ENCODE data around the gene SLC9A9.
"Not testable (repeated sequence)": the region's sequence is repeated elsewhere in the genome, so short reads cannot be mapped to it uniquely, and the experiment has no call there.

The SLC9A9 gene

DNA sequence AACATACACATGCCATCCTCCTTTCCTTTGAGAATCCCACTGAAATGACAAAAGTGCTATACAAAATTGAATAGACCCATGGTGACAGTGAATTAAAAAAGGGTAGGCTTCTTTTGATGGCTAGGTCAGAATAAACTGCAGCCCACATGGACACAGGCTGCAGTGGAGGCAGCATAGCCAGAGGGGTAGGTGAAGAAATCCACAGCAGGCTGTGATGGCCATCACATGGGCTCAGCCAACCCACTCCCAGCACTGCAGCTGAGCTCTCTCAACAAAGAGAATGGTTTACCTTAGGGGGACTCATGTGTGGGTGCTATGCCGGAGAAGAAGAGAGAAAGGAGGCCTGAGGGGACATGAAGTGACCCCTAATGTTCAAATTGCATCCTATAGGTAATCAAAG, 397.6 kb downstream of the SLC9A9 start:
- no peak for DNase-seq (ENCODE audit: low spot score)

- no peak for DNase-seq (ENCODE audit: low spot score)
These were observed 400.8 kb downstream of the SLC9A9 start for GRCh38 chr3:143447491-143447890.

DNA sequence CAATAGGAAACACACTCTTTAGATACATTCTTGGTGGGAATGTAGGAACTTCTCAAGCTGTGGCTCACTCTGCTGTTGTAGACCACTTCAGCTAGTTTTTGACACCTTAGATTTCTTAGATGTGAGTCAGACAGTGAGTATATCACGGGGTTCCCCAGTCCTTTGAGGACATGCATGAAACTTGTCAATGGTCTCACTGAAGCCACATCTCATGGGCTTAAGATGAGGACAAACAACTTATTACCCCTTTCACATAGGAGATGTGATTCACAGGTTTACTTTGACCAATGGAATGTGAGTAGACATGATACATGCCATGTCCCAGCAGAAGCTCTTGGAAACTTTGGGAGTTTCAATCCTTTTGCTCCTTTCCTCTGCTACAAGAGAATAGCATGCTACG, 403.1 kb downstream of the SLC9A9 start:
- DNase-seq (ENCODE audit: low spot score): no peak

- DNase-seq (ENCODE audit: low spot score): peak; percentile 90
These were observed 404.4 kb downstream of the SLC9A9 start for GRCh38 chr3:143443851-143444331.

DNA sequence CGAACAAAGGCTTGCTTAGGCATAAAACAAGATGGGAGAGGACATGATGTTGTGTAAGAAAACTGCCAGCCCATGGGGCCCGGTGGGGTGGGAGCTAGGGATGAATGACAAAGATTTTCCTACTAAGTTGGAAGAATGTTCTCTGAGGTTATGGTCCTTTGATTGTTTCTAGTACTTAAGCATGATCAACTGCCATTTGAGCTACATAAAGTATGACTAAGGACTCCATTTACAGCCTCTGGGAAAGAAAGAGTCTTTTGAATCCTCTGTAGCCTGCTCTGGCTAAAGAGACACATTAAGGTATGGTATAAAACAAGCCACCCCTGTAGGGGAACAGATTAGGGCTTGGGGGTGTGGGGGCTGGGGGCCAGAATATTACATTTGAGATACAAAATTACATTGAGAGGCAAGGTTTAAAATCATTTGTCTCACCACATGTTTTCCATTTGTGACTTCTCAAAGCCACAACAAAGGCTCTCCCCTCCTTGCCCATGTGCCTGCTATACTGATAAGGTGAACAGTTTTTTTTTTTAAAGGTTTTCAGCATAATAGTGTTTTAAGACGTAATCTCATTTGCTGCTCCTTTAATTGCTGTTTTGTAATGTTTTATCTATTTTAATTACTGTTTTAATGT, 405.3 kb downstream of the SLC9A9 start:
- DNase-seq (ENCODE audit: low spot score): no peak

DNA sequence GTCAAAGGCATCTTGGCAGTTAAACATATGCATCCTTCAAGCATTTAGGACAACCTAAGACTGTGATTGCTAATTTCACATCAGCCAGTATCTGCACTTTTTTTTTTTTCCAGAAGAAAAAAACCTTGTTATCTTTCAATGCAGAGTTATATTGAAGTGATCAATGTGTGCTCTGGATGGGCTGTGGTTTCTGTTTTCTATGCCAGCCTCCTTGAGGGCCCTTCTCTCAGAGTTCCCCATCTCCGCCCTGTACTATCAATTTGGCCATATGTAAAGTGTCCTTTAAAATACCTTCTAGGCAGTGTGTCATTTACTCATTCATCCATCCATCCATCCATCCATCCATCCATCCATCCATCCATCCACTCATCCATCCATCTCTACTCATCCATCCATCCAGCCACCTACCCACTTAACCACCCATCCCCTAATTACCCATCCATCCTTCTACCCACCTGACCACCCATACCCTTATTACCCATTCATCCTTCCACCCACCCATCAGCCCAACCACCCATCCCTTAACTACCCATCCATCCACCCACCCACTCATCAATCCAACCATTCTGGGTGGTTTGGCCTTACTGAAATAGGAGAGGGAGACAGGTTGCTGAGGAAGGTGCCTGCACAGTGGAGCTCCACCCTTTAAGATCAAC, 406.6 kb downstream of the SLC9A9 start:
- DNase-seq (ENCODE audit: low spot score): no peak

GRCh38 chr3:143439817-143440216, 408.5 kb downstream of the SLC9A9 start:
- no peak for DNase-seq (ENCODE audit: low spot score)

GRCh38 chr3:143437405-143437804, 410.9 kb downstream of the SLC9A9 start:
- DNase-seq (ENCODE audit: low spot score): no peak

GRCh38 chr3:143436231-143436930, 411.9 kb downstream of the SLC9A9 start:
- peak; percentile 53 for DNase-seq (ENCODE audit: low spot score)

GRCh38 chr3:143433787-143434378, 414.4 kb downstream of the SLC9A9 start:
- DNase-seq (ENCODE audit: low spot score): no peak

GRCh38 chr3:143431298-143431697, 417.0 kb downstream of the SLC9A9 start:
- not testable (repeated sequence) for DNase-seq (ENCODE audit: low spot score)

DNA sequence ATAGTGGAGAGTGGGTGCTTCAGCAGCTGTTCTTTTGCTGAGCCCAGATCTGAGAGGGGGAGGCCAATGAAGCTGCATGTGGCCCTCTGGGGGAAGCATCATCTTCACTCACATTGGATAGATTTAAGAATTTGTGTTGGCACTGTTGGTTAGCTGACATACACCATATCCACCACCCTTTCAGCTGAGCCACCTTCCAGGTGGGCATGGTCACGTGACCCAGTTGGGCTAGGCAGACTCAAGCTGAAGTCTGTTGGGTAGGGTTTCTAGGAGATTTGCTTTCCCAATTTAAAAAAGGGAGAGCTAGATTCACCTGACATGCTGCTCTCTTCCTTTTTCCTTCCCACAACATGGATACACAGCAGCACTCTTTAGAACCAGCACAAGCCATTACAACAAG, 417.7 kb downstream of the SLC9A9 start:
- DNase-seq (ENCODE audit: low spot score): no peak

DNA sequence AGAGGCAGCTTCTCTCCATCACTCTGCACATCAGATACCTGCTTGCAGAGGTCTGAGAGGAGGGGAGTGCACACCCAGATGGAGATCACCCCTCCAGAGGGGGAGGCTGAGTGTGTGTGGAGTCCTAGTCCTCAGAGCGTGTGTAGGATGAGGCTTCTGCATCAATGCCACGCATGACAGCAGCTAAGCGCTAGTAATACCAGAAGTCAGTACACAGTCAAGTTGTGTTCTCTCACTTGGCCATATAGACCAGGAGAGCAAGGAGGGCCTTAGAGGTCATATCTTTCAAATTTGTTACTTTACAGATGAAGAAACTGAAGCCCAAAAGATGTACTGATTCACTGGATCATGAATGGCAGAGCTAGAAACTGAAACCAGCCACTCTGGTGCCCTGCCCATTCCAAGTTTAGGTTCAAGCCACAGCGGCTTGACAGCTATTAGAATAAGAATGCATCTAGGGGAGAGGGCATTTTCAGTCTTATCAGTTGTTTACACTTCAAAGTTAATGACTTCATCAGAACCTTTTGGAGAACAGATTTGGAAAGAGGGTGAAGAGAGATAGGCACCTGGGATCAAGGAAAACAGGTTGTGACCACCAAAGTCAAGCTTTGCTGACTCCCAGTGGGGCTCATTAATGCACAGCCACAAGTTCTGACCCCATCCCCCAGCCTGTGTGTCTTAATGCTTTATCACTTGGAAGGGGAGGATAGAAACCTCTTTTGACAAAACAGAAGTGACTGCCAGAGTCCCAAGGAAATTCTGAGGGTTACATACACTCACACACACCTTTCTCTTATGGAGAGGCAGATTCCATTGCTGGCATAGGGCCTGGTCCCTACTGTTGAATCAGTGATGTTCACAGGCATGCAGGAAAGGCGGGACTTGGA, 418.4 kb downstream of the SLC9A9 start:
- no peak for DNase-seq (ENCODE audit: low spot score)

GRCh38 chr3:143428294-143428693, 420.0 kb downstream of the SLC9A9 start:
- DNase-seq (ENCODE audit: low spot score): no peak

- no peak for DNase-seq (ENCODE audit: low spot score)
These were observed 420.6 kb downstream of the SLC9A9 start for GRCh38 chr3:143427631-143428030.

DNA sequence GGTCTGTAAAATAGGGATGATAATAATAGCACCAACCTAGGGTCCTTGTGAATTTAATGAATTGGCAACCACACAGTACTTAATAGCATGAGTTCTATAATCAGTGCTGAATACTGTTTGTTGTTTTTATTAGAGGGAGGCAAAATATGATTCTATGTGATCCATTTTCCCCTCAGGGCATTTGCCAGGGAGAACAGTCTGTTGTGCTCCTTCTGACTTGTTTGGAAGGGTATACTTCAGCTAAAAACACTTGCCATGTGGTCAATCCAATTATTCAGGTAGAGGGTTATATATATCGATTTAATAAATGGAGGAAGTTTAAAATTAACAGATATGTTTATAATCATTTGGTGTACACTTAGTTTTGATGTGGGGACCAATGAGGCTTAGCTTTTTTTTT, 423.4 kb downstream of the SLC9A9 start:
- no peak for DNase-seq (ENCODE audit: low spot score)

GRCh38 chr3:143421556-143421955, 426.7 kb downstream of the SLC9A9 start:
- DNase-seq (ENCODE audit: low spot score): no peak

DNA sequence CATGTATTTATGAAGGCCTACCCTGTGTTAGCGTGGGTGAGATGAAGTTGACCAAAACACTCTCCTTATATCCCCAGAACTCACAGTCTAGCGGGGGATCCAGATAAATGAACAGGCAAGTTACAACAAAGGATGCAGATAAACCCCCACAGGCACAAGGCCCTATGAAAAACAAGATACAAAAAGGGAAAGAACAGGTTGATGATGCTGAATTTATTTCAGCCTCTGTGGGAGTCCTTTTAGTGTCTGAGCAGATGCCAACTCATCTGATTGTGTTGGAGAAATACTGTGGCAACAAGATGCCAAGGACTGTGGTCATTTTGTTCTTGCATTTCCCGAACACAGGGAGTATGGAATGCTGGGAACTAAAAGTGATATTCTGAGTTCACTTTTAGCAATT, 428.7 kb downstream of the SLC9A9 start:
- no peak for DNase-seq (ENCODE audit: low spot score)

- DNase-seq (ENCODE audit: low spot score): no peak
These were observed 429.9 kb downstream of the SLC9A9 start for GRCh38 chr3:143418391-143418790.

DNA sequence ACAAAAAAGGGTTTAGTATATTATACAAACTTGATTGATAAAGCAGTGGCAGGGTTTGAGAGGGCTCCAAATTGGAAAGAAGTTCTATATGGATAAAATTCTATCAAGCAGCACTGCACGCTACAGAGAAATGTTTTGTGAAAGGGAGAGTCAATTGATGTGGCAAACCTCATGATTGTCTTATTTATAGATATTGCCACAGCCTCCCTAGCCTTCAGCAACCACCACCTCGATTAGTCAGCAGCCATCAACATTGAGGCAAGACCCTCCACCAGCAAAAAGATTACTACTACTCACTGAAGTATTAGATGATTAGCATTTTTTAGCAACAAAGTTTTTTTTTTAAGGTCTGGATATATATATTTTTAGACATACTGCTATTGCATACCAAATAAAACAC, 432.0 kb downstream of the SLC9A9 start:
- DNase-seq (ENCODE audit: low spot score): no peak

DNA sequence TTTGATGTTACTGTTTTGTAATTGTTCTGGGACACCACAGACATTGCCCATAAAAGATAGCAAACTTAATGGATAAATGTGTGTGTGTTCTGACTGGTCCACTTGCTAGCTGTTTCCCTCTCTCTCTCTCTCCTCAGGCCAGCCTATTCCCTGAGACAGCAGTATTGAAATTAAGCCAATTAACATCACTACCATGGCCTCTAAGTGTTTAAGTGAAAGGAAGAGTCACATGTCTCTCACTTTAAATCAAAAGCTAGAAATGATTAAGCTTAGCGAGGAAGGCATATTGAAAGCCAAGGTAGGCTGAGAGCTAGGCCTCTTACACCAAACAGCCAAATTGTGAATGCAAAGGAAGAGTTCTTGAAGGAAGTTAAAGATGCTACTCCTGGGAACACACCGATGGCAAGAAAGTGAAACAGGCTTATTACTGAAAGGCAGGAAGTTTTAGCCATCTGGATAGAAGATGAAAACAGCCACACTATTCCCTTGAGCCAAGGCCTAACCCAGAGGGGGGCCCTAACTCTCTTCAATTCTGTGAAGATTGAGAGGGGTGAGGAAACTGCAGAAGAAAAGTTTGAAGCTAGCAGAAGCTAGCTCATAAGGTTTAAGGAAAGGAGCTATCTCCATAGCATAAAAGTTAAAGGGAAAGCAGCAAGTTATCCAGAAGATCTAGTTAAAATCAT, 433.6 kb downstream of the SLC9A9 start:
- DNase-seq (ENCODE audit: low spot score): no peak

All from AG20443 (cell line).